Ovary (tissue), 9 donors: Measurements from ENCODE around the gene ESD. TPM values are rescaled to one million over a fixed set of nuclear protein-coding genes. Genes with fewer than 3 reads are reported as not detected.
"Not testable (repeated sequence)": the region's sequence is repeated elsewhere in the genome, so short reads cannot be mapped to it uniquely, and the experiment has no call there.

Experiments used
- DNase-seq, 5 donors: peaks; one replicate each; pipeline ENCODE4 v3.0.0-alpha.2; 2019 to 2020
- H3K27ac ChIP-seq, 2 donors: fragments of 200-600 bp; one replicate each; pipeline versions ENCODE4 v1.5.1 to v1.8.0; 2019 to 2022
- H3K27me3 ChIP-seq: fragments of 200-600 bp; one replicate; pipeline ENCODE4 v1.8.0; 2022
- H3K36me3 ChIP-seq: fragments of 200-600 bp; sonication (generic); one replicate; pipeline ENCODE4 v1.5.1; 2019
- H3K4me1 ChIP-seq: one replicate; pipeline ENCODE4 v1.8.1; 2013; ENCODE audit warnings: mild to moderate bottlenecking, moderate library complexity; ENCODE audit not compliant: insufficient read depth
- H3K4me3 ChIP-seq: fragments of 200-600 bp; sonication (generic); one replicate; pipeline ENCODE4 v1.5.1; 2017
- H3K9me3 ChIP-seq, 2 donors: fragments of 200-600 bp in 1 of 2; sonication (generic) in 1 of 2; one replicate each; pipeline versions ENCODE4 v1.5.1 to v1.8.1; 2013 to 2019; ENCODE audit warnings: mild to moderate bottlenecking in 1 of 2, moderate library complexity in 1 of 2
- EP300 ChIP-seq: sonication (generic); formaldehyde crosslinking; IDR thresholded peaks from one replicate; pipeline ENCODE4 v1.6.1; 2017; ENCODE audit warnings: antibody characterized with exemption
- POLR2A ChIP-seq: fragments of 450-650 bp; IDR thresholded peaks from one replicate; pipeline ENCODE4 v1.6.1; 2017; ENCODE audit warnings: antibody characterized with exemption, mild to moderate bottlenecking, moderate library complexity
- WGBS, 3 donors: extraction: QIAGEN DNeasy Blood & Tissue Kit in 1 of 3; methylation state at CpG; one replicate each; pipeline versions ENCODE4 v1.1.5 to v1.1.7; 2013 to 2017; 5-methylcytosine and 5-hydroxymethylcytosine counted together
- intact Hi-C, 4 donors: fragments of 100-400 bp; cut with DNase I; formaldehyde crosslinking; loops; one replicate each; pipeline versions ENCODE4 v1.11.0 to v1.15.1; 2022 to 2023
- polyA plus RNA-seq, 2 donors: library from polyadenylated mRNA; stranded (reverse); fragments of 200-250 nt in 1 of 2; fragments of 350-450 nt in 1 of 2; fragmentation: Illumina TruSeq in 1 of 2; extraction: RNeasy Lipid Tissue Mini Kit (QIAGEN cat#74804) in 1 of 2; gene quantifications; one replicate each; pipeline ENCODE4 v1.2.3, GENCODE V29; 2013 to 2014
- total RNA-seq, 7 donors: library from RNA; depleted of rRNA in 2 of 7; stranded (reverse); fragments of >200 nt in 2 of 7; fragmentation: NEBNext Ultra II Directional in 3 of 7; extraction: Animal tissue kit (Norgen Biotek cat#: 25700) in 3 of 7; gene quantifications; one replicate each; pipeline versions ENCODE4 v1.1.0 to v1.2.4, GENCODE V29; 2016 to 2023
- TF ChIP-seq, protein P1 (sequence below), 3 donors: fragments of 450-650 bp in 2 of 3; fragments of 200-600 bp in 1 of 3; IDR thresholded peaks; one replicate each; pipeline versions ENCODE4 v1.5.1 to v1.8.0; 2016 to 2022; ENCODE audit warnings: antibody characterized with exemption in 3 of 3, mild to moderate bottlenecking in 1 of 3
- donor health status: DM: no; HTN: no; CAD: no; lungs with moderate emphysema.
- donor health status: DM: no; HTN: no; CAD: no.
- donor health status: Bipolar disorder and iron deficiency.
- donor health status: DM: yes; HTN: yes; CAD: no.
- donor health status: DM: no; HTN: no; CAD: no.
- donor health status: DM: yes; HTN: yes; CAD: no.

The ESD gene
- total and polyA plus RNA-seq, 9 donors, result 104 to 281 (median 115) TPM

DNA sequence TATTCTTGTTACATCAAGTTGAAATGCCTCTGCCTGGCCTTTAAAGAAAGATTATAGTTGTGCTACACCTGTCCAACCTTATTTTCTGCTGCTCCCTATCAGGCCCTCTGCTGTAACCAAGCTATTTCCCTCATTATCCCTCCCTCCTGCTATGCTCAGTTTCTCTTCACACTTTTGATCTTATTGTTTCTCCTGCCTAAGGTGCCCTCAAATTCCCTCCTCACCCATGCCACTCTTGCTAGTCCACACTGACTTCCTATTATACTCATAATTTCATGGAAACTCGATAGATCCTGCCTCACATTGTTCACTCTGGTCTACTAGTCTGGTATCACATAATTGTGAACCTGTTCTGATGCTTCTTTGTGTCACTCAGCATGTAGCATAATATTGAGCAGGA, 19.4 kb upstream of the ESD start:
- H3K4me3 ChIP-seq, result no peak overlapping the region
- TF ChIP-seq POLR2A (no peak), EP300 (no peak)
- TF ChIP-seq, protein P1, sequence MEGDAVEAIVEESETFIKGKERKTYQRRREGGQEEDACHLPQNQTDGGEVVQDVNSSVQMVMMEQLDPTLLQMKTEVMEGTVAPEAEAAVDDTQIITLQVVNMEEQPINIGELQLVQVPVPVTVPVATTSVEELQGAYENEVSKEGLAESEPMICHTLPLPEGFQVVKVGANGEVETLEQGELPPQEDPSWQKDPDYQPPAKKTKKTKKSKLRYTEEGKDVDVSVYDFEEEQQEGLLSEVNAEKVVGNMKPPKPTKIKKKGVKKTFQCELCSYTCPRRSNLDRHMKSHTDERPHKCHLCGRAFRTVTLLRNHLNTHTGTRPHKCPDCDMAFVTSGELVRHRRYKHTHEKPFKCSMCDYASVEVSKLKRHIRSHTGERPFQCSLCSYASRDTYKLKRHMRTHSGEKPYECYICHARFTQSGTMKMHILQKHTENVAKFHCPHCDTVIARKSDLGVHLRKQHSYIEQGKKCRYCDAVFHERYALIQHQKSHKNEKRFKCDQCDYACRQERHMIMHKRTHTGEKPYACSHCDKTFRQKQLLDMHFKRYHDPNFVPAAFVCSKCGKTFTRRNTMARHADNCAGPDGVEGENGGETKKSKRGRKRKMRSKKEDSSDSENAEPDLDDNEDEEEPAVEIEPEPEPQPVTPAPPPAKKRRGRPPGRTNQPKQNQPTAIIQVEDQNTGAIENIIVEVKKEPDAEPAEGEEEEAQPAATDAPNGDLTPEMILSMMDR (IDR thresholded peaks at IDR 0.05), result no peak
- no peak for DNase-seq
- intact Hi-C loops, result no loop called here
- H3K27ac ChIP-seq, result no peak overlapping the region
- H3K36me3 ChIP-seq, result no peaks in the 10 kb centered on the region
- H3K27me3 ChIP-seq, result no peaks in the 10 kb centered on the region
- WGBS, 3 donors, result 94 to 100% (median 94%) methylated on average over 1 of the region's 1 CpG
- no peaks in the 10 kb centered on the region for H3K9me3 ChIP-seq
- H3K4me1 ChIP-seq, result peaks cover 2% of the 10 kb centered on the region

DNA sequence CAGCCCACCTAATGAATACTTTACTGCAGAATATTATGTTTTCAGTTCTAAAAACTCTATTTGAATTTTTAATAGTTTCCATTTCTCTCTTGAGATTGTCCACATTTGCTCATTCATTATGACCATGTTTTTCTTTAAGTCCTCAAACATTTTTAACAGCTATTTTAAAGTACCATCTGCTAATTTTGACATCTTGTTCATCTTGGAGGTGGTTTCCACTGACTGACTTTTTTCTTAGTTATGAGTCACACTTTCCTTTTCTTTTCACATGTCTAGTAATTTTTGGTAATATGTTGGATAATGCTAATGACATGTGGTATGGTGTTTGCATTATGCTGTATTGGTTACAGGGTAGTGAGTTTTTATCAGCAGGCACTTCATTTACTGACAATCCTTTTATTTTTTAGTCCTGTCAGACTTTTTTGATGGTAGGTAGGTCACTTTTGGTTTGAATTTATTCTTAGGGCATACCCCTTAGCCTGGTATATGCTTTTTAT, 15.4 kb upstream of the ESD start:
- TF ChIP-seq EP300 (no peak), POLR2A (no peak)
- TF ChIP-seq, protein P1 (IDR thresholded peaks at IDR 0.05), result no peak
- Histone ChIP-seq H3K4me1 (peaks cover 2% of the 10 kb centered on the region), H3K36me3 (no peaks in the 10 kb centered on the region), H3K27me3 (no peaks in the 10 kb centered on the region), H3K4me3 (no peak overlapping the region), H3K27ac (no peak overlapping the region), H3K9me3 (no peaks in the 10 kb centered on the region)
- intact Hi-C loops, result no loop called here
- DNase-seq, result no peak

DNA sequence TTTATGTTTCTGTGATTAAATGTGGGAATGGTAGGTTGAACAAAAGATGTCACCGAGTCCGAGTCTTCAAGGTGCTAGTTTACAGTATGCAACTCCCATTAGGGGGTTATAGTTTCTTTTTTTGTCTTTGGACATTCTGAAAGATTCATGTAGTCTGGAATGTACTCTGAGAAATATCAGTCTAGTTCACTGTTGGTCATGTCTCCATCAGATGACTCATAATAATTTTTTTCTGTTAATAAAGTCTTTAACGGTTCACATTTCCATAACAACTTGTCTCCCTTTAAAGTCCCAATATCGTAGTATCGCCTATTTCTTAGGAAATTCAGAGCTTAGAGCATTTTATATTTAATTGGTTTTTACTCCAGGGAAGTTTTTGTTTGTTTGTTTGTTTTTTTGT, 13.5 kb upstream of the ESD start:
- TF ChIP-seq POLR2A, result no peak
- TF ChIP-seq, protein P1 (IDR thresholded peaks at IDR 0.05), result no peak
- TF ChIP-seq EP300, result no peak
- intact Hi-C loops, result no loop called here
- Histone ChIP-seq H3K4me1 (no peaks in the 10 kb centered on the region), H3K36me3 (no peaks in the 10 kb centered on the region), H3K27ac (no peak overlapping the region), H3K4me3 (no peak overlapping the region), H3K9me3 (no peaks in the 10 kb centered on the region), H3K27me3 (no peaks in the 10 kb centered on the region)
- DNase-seq, result no peak
- WGBS, 3 donors, result 86 to 89% (median 89%) methylated on average over 5 of the region's 5 CpGs

DNA sequence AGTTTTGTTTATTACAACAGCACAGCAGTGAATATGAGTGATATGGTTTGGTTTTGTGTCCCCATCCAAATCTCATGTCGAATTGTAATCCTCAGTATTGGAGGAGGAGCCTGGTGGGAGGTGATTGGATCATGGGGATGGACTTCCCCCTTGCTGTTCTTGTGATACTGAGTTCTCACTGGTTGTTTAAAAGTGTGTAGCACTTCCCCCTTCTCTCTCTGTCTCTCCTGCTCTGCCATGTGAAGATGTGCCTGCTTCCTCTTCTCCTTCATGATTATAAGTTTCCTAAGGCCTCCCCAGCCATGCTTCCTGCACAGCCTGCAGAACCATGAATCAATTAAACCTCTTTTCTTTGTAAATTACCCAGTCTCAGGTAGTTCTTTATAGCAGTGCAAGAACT, 8.0 kb upstream of the ESD start:
- 75 to 89% (median 83%) methylated on average over 1 of the region's 1 CpG for WGBS, 3 donors
- H3K4me1 ChIP-seq, intact Hi-C loops, H3K27me3 ChIP-seq, H3K27ac ChIP-seq, DNase-seq, H3K36me3 ChIP-seq, H3K4me3 ChIP-seq, H3K9me3 ChIP-seq: not testable (repeated sequence)

DNA sequence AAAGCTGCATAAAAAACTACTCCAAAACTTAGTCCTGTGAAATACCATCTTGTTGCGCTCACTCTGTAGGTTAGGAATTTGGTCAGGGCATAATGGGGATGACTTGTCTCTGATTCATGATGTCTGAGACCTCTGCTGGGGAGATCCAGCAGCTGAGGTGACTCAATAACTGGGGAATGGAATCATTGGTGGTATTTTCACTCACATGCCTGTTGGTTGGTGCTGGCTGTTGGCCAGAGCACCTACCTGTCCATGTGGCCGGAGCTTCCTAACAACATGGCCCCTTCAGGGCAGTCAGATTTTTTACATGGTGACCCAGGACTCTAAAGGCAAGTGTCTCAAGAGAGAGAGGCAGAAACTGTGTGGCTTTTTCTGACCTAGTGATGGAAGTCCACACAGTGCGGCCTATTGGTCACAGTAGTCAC, 7.4 kb upstream of the ESD start:
- TF ChIP-seq, protein P1 (IDR thresholded peaks at IDR 0.05), result no peak
- TF ChIP-seq EP300 (no peak), POLR2A (no peak)
- Histone ChIP-seq H3K4me1 (no peaks in the 10 kb centered on the region), H3K4me3 (no peak overlapping the region), H3K9me3 (no peaks in the 10 kb centered on the region), H3K36me3 (no peaks in the 10 kb centered on the region), H3K27me3 (no peaks in the 10 kb centered on the region), H3K27ac (no peak overlapping the region)
- 92 to 96% (median 94%) methylated on average over 3 of the region's 3 CpGs for WGBS, 3 donors
- DNase-seq, result no peak
- intact Hi-C loops, result no loop called here
